Tibial nerve (tissue), 3 donors: ENCODE measurements around the gene NLGN2.

Experiments
- CTCF ChIP-seq, 5 experiments: fragments of 200-600 bp in 3 of 5; fragments of 450-650 bp in 2 of 5; sonication (generic) in 3 of 5; IDR thresholded peaks; one replicate each; pipeline ENCODE4 v1.5.1; 2016 to 2019; ENCODE audit warnings: antibody characterized with exemption in 5 of 5, mild to moderate bottlenecking in 3 of 5, moderate library complexity in 2 of 5
- POLR2A ChIP-seq, 2 donors: fragments of 450-650 bp; IDR thresholded peaks; one replicate each; pipeline ENCODE4 v1.6.1; 2017; ENCODE audit warnings: antibody characterized with exemption in 2 of 2, mild to moderate bottlenecking in 2 of 2, moderate library complexity in 2 of 2

- TF ChIP-seq CTCF (IDR thresholded peaks at IDR 0.05) (no peak), POLR2A (IDR thresholded peaks at IDR 0.05) (no peak)
Measured at GRCh38 chr17:7428557-7428956, 20.9 kb downstream of the NLGN2 start, which contains the start of gene SPEM3.
